DND-41 (cell line): ENCODE results near the gene CRK.

Experiments used
- EZH2 ChIP-seq: IDR thresholded peaks from 3 replicates; pipeline ENCODE4 v1.6.1; 2012; ENCODE audit warnings: borderline replicate concordance, low read depth, mild to moderate bottlenecking, moderate library complexity, low read length, inconsistent platforms; ENCODE audit not compliant: severe bottlenecking
- TF ChIP-seq, protein P1 (sequence below): IDR thresholded peaks from 2 replicates; pipeline ENCODE4 v1.5.1; 2012; ENCODE audit warnings: borderline replicate concordance, low read length, moderate library complexity, mild to moderate bottlenecking; ENCODE audit not compliant: poor library complexity, severe bottlenecking; ENCODE audit errors: extremely low read depth

DNA sequence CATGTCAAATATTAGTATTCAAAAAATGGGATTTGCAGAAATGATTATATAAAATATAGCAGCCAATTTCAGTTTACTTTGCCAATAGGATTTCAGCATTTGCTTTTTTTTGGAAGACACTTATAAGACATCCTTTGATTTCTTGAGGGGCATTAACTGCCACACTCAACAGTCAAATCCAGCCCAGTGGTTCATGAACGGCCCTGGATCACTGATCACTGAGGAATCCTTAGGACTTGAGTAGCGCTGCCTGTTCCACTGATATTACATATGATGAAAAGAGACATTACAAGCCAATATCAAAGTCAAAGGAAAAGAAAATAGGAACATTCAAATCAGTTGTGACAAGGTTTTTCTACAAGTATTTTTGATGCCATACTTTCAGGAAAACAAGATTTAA lies 35.1 kb downstream of the CRK start:
- TF ChIP-seq, protein P1, sequence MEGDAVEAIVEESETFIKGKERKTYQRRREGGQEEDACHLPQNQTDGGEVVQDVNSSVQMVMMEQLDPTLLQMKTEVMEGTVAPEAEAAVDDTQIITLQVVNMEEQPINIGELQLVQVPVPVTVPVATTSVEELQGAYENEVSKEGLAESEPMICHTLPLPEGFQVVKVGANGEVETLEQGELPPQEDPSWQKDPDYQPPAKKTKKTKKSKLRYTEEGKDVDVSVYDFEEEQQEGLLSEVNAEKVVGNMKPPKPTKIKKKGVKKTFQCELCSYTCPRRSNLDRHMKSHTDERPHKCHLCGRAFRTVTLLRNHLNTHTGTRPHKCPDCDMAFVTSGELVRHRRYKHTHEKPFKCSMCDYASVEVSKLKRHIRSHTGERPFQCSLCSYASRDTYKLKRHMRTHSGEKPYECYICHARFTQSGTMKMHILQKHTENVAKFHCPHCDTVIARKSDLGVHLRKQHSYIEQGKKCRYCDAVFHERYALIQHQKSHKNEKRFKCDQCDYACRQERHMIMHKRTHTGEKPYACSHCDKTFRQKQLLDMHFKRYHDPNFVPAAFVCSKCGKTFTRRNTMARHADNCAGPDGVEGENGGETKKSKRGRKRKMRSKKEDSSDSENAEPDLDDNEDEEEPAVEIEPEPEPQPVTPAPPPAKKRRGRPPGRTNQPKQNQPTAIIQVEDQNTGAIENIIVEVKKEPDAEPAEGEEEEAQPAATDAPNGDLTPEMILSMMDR: no peak
- TF ChIP-seq EZH2: no peak
